ENCODE results near the gene DDIT3. TPM values are rescaled to one million over a fixed set of nuclear protein-coding genes. Genes with fewer than 3 reads are reported as not detected.

DDIT3 gene
- total RNA-seq, 1 experiment from 2014 or later, result 70.2 TPM

- CTCF ChIA-PET, result no interaction called here
- BruUV-seq (replicated peaks), result no TSS peak
These were observed 53.0 kb downstream of the DDIT3 start for GRCh38 chr12:57467212-57467874.

More at GRCh38 chr12:57467212-57467874, 53.0 kb downstream of the DDIT3 start:
- no peak overlapping the region for H3K4me3 Mint-ChIP-seq (ENCODE audit: low read depth, unreplicated experiment)
- TF ChIP-seq CTCF (IDR thresholded peaks at IDR 0.05; ENCODE audit: unreplicated experiment), result no peak
- H3K27me3 Mint-ChIP-seq (ENCODE audit: unreplicated experiment), result peaks cover 100% of the 10 kb centered on the region
- H3K36me3 Mint-ChIP-seq (ENCODE audit: insufficient read depth, unreplicated experiment), result peaks cover 5% of the 10 kb centered on the region
- H3K27ac Mint-ChIP-seq (ENCODE audit: unreplicated experiment), result no peak overlapping the region
- DNase-seq, result no peak
- H3K4me1 Mint-ChIP-seq (ENCODE audit: low read depth, unreplicated experiment), result peaks cover 7% of the 10 kb centered on the region
- H3K9me3 Mint-ChIP-seq (ENCODE audit: low read depth, unreplicated experiment), result no peaks in the 10 kb centered on the region
- intact Hi-C loops (cut with micrococcal nuclease; ENCODE audit: unreplicated experiment), result no loop called here

Small RNAs within 50 kb of the gene (microRNA-seq; reads per million reads assigned to microRNA genes)
- 2.1 reads per million for gene MIR616
- gene MIR6758, result 1.8 reads per million

Other genes with a start within 250 kb of the DDIT3 start
- 77.3 and 87.6 TPM in 2 replicates for gene R3HDM2, start 89.5 kb downstream of the DDIT3 start, total RNA-seq (2022)
- gene INHBC, start 85.7 kb downstream of the DDIT3 start, total RNA-seq (2022), result not detected in 2 replicates
- gene INHBE, start 65.2 kb downstream of the DDIT3 start, total RNA-seq (2022), result 0.38 and 0.64 TPM in 2 replicates
- 0.54 and 0.61 TPM in 2 replicates for gene GLI1, start 60.7 kb downstream of the DDIT3 start, total RNA-seq (2022)
- gene ARHGAP9, start 40.6 kb downstream of the DDIT3 start, total RNA-seq (2022), result 0.39 TPM in 1 of 2 replicates, not detected in the other
- 358 and 369 TPM in 2 replicates for gene MARS1, start 32.4 kb downstream of the DDIT3 start, total RNA-seq (2022)
- 119 and 127 TPM in 2 replicates for gene MBD6, start 2.3 kb upstream of the DDIT3 start, total RNA-seq (2022)
- 121 and 131 TPM in 2 replicates for gene DCTN2, start 26.7 kb upstream of the DDIT3 start, total RNA-seq (2022)
- gene KIF5A, start 29.5 kb upstream of the DDIT3 start, total RNA-seq (2022), result 0.10 TPM in 1 of 2 replicates, not detected in the other
- gene PIP4K2C, start 70.7 kb upstream of the DDIT3 start, total RNA-seq (2022), result 66.3 and 80.3 TPM in 2 replicates
- 23.1 and 25.9 TPM in 2 replicates for gene DTX3, start 84.3 kb upstream of the DDIT3 start, total RNA-seq (2022)
- gene ARHGEF25, start 90.9 kb upstream of the DDIT3 start, total RNA-seq (2022), result 2.2 and 4.7 TPM in 2 replicates
- 8.1 and 11.1 TPM in 2 replicates for gene B4GALNT1, start 112.7 kb upstream of the DDIT3 start, total RNA-seq (2022)
- 221 and 258 TPM in 2 replicates for gene OS9, start 173.6 kb upstream of the DDIT3 start, total RNA-seq (2022)
- 0.57 and 0.59 TPM in 2 replicates for gene AGAP2, start 218.2 kb upstream of the DDIT3 start, total RNA-seq (2022)
- gene TSPAN31, start 224.5 kb upstream of the DDIT3 start, total RNA-seq (2022), result 40.2 and 46.7 TPM in 2 replicates
- 188 and 199 TPM in 2 replicates for gene CDK4, start 231.8 kb upstream of the DDIT3 start, total RNA-seq (2022)
- gene MARCHF9, start 234.6 kb upstream of the DDIT3 start, total RNA-seq (2022), result 39.0 and 42.4 TPM in 2 replicates
- gene CYP27B1, start 246.6 kb upstream of the DDIT3 start, total RNA-seq (2022), result 1.8 TPM in 2 replicates